GM12878 (cell line): ENCODE data around the gene VSTM2B.

Source experiments
- ATF3 ChIP-seq: IDR thresholded peaks from 2 replicates; pipeline ENCODE4 v1.6.1; 2011; ENCODE audit warnings: low read depth, mild to moderate bottlenecking, low read length, moderate library complexity, borderline replicate concordance; ENCODE audit errors: extremely low read depth
- CTCF ChIP-seq, 3 experiments: IDR thresholded peaks in 2 of 3; conservative IDR thresholded peaks in 1 of 3; 2 replicates each; pipeline ENCODE4 v1.5.1; 2011; ENCODE audit warnings: low read depth in 3 of 3, low read length in 3 of 3, mild to moderate bottlenecking in 3 of 3, control low read depth in 2 of 3, moderate library complexity in 2 of 3, inconsistent platforms in 1 of 3, mixed read lengths in 1 of 3; ENCODE audit not compliant: control insufficient read depth in 2 of 3, insufficient read depth in 1 of 3; ENCODE audit errors: extremely low read depth in 1 of 3
- GABPA ChIP-seq: IDR thresholded peaks from 2 replicates; pipeline ENCODE4 v1.6.1; 2014; ENCODE audit warnings: antibody characterized with exemption, low read depth, mild to moderate bottlenecking, inconsistent platforms
- MTA3 ChIP-seq: IDR thresholded peaks from 2 replicates; pipeline ENCODE4 v1.6.1; 2012; ENCODE audit warnings: low read length, inconsistent platforms, borderline replicate concordance

GRCh38 chr19:29516821-29517395 lies 8.9 kb upstream of the VSTM2B start:
- TF ChIP-seq MTA3 (no peak), CTCF (IDR thresholded peaks at IDR 0.05 in 2 of 3, conservative IDR thresholded peaks at IDR 0.05 in 1 of 3; ENCODE audit: control insufficient read depth in 2 of 3, extremely low read depth in 1 of 3, insufficient read depth in 1 of 3, low read depth in 3 of 3, low read length in 3 of 3) (no peak), GABPA (no peak), ATF3 (no peak)
